HepG2 (cell line): ENCODE measurements around the gene PIEZO1. TPM values are rescaled to one million over a fixed set of nuclear protein-coding genes. Genes with fewer than 3 reads are reported as not detected.
A peak's percentile ranks its signal among the peaks of the same experiment; 100 is the strongest.

Source experiments
- BRD4 ChIP-seq: sonication (generic); formaldehyde crosslinking; IDR thresholded peaks from 2 replicates; pipeline ENCODE4 v1.4.0; 2020; ENCODE audit warnings: missing genetic modification reagents
- CEBPB ChIP-seq: IDR thresholded peaks from 2 replicates; pipeline ENCODE4 v1.6.1; 2011; ENCODE audit warnings: low read depth, low read length, improper control_type of control experiment, borderline replicate concordance
- CEBPG ChIP-seq: IDR thresholded peaks from 2 replicates; pipeline ENCODE4 v1.6.1; 2016
- HIVEP1 ChIP-seq: sonication (generic); formaldehyde crosslinking; IDR thresholded peaks from 2 replicates; pipeline ENCODE4 v1.4.0; 2020; ENCODE audit warnings: mild to moderate bottlenecking, missing genetic modification reagents
- HNRNPL ChIP-seq: fragments of 200-400 bp; formaldehyde crosslinking; IDR thresholded peaks from 2 replicates; pipeline ENCODE4 v1.6.1; 2017; ENCODE audit warnings: mild to moderate bottlenecking, low read depth, low read length
- JDP2 ChIP-seq: sonication (generic); formaldehyde crosslinking; IDR thresholded peaks from 2 replicates; pipeline ENCODE4 v1.8.1; 2022; ENCODE audit warnings: missing genetic modification reagents, borderline replicate concordance
- LCORL ChIP-seq, 2 experiments: fragments of 450-650 bp in 1 of 2; sonication (generic) in 1 of 2; formaldehyde crosslinking in 1 of 2; IDR thresholded peaks; 2 replicates each; pipeline versions ENCODE4 v1.5.0 to v1.6.1; 2017 to 2020; ENCODE audit warnings: antibody characterized with exemption in 1 of 2, missing genetic modification reagents in 1 of 2
- MEF2D ChIP-seq: sonication (generic); formaldehyde crosslinking; IDR thresholded peaks from 2 replicates; pipeline ENCODE4 v1.5.1; 2020; ENCODE audit warnings: mild to moderate bottlenecking, missing genetic modification reagents
- MIER3 ChIP-seq: IDR thresholded peaks from 2 replicates; pipeline ENCODE4 v1.6.1; 2016; ENCODE audit warnings: missing compliant biosample characterization, borderline replicate concordance
- NCOR1 ChIP-seq: fragments of 200-600 bp; sonication (generic); IDR thresholded peaks from 2 replicates; pipeline ENCODE4 v1.7.0; 2017; ENCODE audit warnings: antibody characterized with exemption, low read length, borderline replicate concordance
- NPAS2 ChIP-seq: sonication (generic); formaldehyde crosslinking; IDR thresholded peaks from 2 replicates; pipeline ENCODE4 v1.8.0; 2022; ENCODE audit warnings: mild to moderate bottlenecking, missing genetic modification reagents, borderline replicate concordance
- NR2F2 ChIP-seq: IDR thresholded peaks from 2 replicates; pipeline ENCODE4 v1.6.1; 2012; ENCODE audit warnings: low read depth, inconsistent platforms, borderline replicate concordance
- SAP130 ChIP-seq: IDR thresholded peaks from 2 replicates; pipeline ENCODE4 v1.6.1; 2016; ENCODE audit warnings: low read depth
- SMARCE1 ChIP-seq: fragments of 450-650 bp; IDR thresholded peaks from 2 replicates; pipeline ENCODE4 v1.6.1; 2017; ENCODE audit warnings: borderline replicate concordance
- TBP ChIP-seq: sonication (generic); formaldehyde crosslinking; IDR thresholded peaks from 2 replicates; pipeline ENCODE4 v1.5.0; 2020; ENCODE audit warnings: missing genetic modification reagents
- TFAP4 ChIP-seq: sonication (generic); IDR thresholded peaks from 2 replicates; pipeline ENCODE4 v1.6.1; 2016; ENCODE audit warnings: low read depth, borderline replicate concordance
- WIZ ChIP-seq: sonication (generic); formaldehyde crosslinking; IDR thresholded peaks from 2 replicates; pipeline ENCODE4 v1.5.1; 2020; ENCODE audit warnings: mild to moderate bottlenecking, missing genetic modification reagents
- ZBTB20 ChIP-seq: sonication (generic); formaldehyde crosslinking; IDR thresholded peaks from 2 replicates; pipeline ENCODE4 v1.8.1; 2023; ENCODE audit warnings: missing genetic modification reagents, low read depth, mild to moderate bottlenecking, borderline replicate concordance
- ZBTB33 ChIP-seq: sonication (generic); formaldehyde crosslinking; IDR thresholded peaks from 2 replicates; pipeline ENCODE4 v1.4.0; 2020; ENCODE audit warnings: missing genetic modification reagents
- ZNF414 ChIP-seq: sonication (generic); formaldehyde crosslinking; IDR thresholded peaks from 2 replicates; pipeline ENCODE4 v1.5.0; 2020; ENCODE audit warnings: missing genetic modification reagents
- ZNF629 ChIP-seq: sonication (generic); formaldehyde crosslinking; conservative IDR thresholded peaks from 2 replicates; pipeline ENCODE4 v1.5.0; 2020; ENCODE audit warnings: missing genetic modification reagents
- ZNF639 ChIP-seq: conservative IDR thresholded peaks from 2 replicates; pipeline ENCODE4 v1.6.1; 2018; ENCODE audit warnings: missing genetic modification reagents
- ZNF660 ChIP-seq: sonication (generic); formaldehyde crosslinking; IDR thresholded peaks from 2 replicates; pipeline ENCODE4 v1.5.1; 2020; ENCODE audit warnings: mild to moderate bottlenecking, low read depth, missing genetic modification reagents, borderline replicate concordance
- ZNF749 ChIP-seq: sonication (generic); formaldehyde crosslinking; IDR thresholded peaks from 2 replicates; pipeline ENCODE4 v1.8.0; 2022; ENCODE audit warnings: mild to moderate bottlenecking, missing genetic modification reagents, moderate library complexity, borderline replicate concordance
- polyA plus RNA-seq, 8 experiments: library from polyadenylated mRNA; depleted of rRNA in 3 of 8; stranded (reverse) in 7 of 8; unstranded in 1 of 8; fragments of >200 nt; fragmentation: Illumina TruSeq in 4 of 8; extraction: Trizol in 4 of 8; gene quantifications; 2 replicates each; pipeline versions ENCODE4 v1.2.1 to v1.2.3, GENCODE V29; 2011 to 2016; ENCODE audit warnings: low read depth in 4 of 8, missing spikeins in 1 of 8, mixed read lengths in 1 of 8; ENCODE audit not compliant: insufficient read depth in 1 of 8
- total RNA-seq, 5 experiments: library from RNA; depleted of rRNA; stranded (reverse); fragments of >200 nt; fragmentation: Illumina TruSeq; extraction: Trizol; gene quantifications; 2 replicates each; pipeline ENCODE4 v1.2.3, GENCODE V29; 2016; ENCODE audit warnings: low read depth in 1 of 5
- TF ChIP-seq, protein P1 (sequence below): sonication (generic); formaldehyde crosslinking; IDR thresholded peaks from 2 replicates; pipeline ENCODE4 v1.5.0; 2020; ENCODE audit warnings: missing genetic modification reagents

Gene PIEZO1
- total and polyA plus RNA-seq, 2 of the 13 experiments (the other 11 are each of a cell fraction or from before 2014, with no cell fraction given) = 67.9 to 85.0 TPM

DNA sequence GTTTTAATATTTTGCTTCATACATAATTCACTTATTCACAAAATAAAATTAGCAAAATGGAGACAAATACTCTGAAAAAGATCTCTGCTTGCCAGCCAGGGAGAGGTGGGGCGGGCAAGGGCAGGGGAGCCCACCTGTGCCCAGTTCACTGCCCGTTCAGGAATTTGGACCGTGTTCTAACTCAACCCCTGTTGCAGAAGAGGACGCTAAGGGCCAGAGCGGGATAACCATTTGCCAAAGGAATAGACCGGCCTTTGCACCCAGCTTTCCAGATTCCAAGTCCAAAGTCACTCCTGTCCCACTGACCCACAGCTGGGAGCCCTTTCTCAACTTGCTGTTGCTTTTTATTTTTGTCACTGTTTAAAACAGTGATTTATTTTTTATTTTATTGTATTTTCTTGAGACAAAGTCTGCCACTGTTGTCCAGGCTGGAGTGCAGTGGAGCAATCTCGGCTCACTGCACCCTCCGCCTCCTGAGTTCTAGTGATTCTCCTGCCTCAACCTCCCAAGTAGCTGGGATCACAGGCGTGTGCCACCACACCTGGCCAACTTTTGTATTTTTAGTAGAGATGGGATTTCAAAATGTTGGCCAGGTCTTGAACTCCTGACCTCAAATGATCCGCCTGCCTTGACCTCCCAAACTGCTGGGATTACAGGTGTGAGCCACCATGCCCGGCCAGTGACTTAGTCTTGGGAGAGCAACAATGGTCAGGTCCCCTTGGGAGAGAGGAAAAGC, 2.7 kb upstream of the PIEZO1 start (continued):
- TF ChIP-seq ZBTB33 (CRISPR knock-in tag) (no peak), WIZ (CRISPR knock-in tag) (0 out of 2 replicates have a peak, but pooled peaks have one; percentile 57), TFAP4 (peak; percentile 78), LCORL (IDR thresholded peaks at IDR 0.05) (no peak), LCORL (CRISPR knock-in tag; IDR thresholded peaks at IDR 0.05) (peak; percentile 74; the same call in 1 of the 2 replicates), TBP (CRISPR knock-in tag) (no peak), HNRNPL (peak; percentile 98), BRD4 (CRISPR knock-in tag) (no peak), SAP130 (CRISPR knock-in tag) (peak; percentile 62; the same call in 1 of the 2 replicates), NCOR1 (peak; percentile 88), MIER3 (CRISPR knock-in tag) (no peak), JDP2 (no peak), NPAS2 (CRISPR knock-in tag) (no peak), CEBPB (peak; percentile 30), NR2F2 (no peak), ZNF629 (peak; percentile 62; the same call in 1 of the 2 replicates), ZNF749 (CRISPR knock-in tag) (no peak), ZBTB20 (CRISPR knock-in tag) (no peak), ZNF660 (CRISPR knock-in tag) (no peak), ZNF414 (CRISPR knock-in tag) (no peak; the same call in 1 of the 2 replicates), SMARCE1 (no peak), MEF2D (CRISPR knock-in tag) (no peak; the same call in 1 of the 2 replicates), ZNF639 (CRISPR knock-in tag) (no peak), HIVEP1 (CRISPR knock-in tag) (no peak), CEBPG (CRISPR knock-in tag) (peak; percentile 36; the same call in 1 of the 2 replicates)
- TF ChIP-seq, protein P1, sequence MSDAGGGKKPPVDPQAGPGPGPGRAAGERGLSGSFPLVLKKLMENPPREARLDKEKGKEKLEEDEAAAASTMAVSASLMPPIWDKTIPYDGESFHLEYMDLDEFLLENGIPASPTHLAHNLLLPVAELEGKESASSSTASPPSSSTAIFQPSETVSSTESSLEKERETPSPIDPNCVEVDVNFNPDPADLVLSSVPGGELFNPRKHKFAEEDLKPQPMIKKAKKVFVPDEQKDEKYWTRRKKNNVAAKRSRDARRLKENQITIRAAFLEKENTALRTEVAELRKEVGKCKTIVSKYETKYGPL = no peak
